Sigmoid colon (tissue), 7 donors: ENCODE results near the gene COL1A1. TPM values are rescaled to one million over a fixed set of nuclear protein-coding genes. Genes with fewer than 3 reads are reported as not detected.

ENCODE experiments used
- DNase-seq: peaks from one replicate; pipeline ENCODE4 v3.0.0-alpha.2; 2019
- H3K27ac ChIP-seq, 4 donors: fragments of 200-600 bp; sonication (generic); one replicate each; pipeline ENCODE4 v1.5.1; 2016 to 2019; ENCODE audit warnings: mild to moderate bottlenecking in 1 of 4
- H3K27me3 ChIP-seq, 3 donors: fragments of 200-600 bp; sonication (generic); one replicate each; pipeline ENCODE4 v1.5.1; 2019; ENCODE audit warnings: mild to moderate bottlenecking in 1 of 3
- H3K36me3 ChIP-seq, 4 donors: fragments of 200-600 bp; sonication (generic); one replicate each; pipeline ENCODE4 v1.5.1; 2016 to 2019
- H3K4me1 ChIP-seq, 4 donors: fragments of 200-600 bp; sonication (generic); one replicate each; pipeline ENCODE4 v1.5.1; 2017 to 2019
- H3K4me3 ChIP-seq, 4 donors: fragments of 200-600 bp; sonication (generic); one replicate each; pipeline ENCODE4 v1.5.1; 2017 to 2019; ENCODE audit warnings: mild to moderate bottlenecking in 2 of 4, moderate library complexity in 1 of 4
- H3K9me3 ChIP-seq, 4 donors: fragments of 200-600 bp in 3 of 4; sonication (generic) in 3 of 4; one replicate each; pipeline versions ENCODE4 v1.5.1 to v1.6.1; 2013 to 2019
- CTCF ChIP-seq, 4 experiments: fragments of 450-650 bp in 3 of 4; fragments of 200-600 bp in 1 of 4; IDR thresholded peaks; one replicate each; pipeline ENCODE4 v1.5.1; 2016 to 2019; ENCODE audit warnings: antibody characterized with exemption in 4 of 4, mild to moderate bottlenecking in 3 of 4, moderate library complexity in 2 of 4
- EP300 ChIP-seq, 4 donors: sonication (generic); formaldehyde crosslinking; IDR thresholded peaks; one replicate each; pipeline ENCODE4 v1.6.1; 2017; ENCODE audit warnings: antibody characterized with exemption in 4 of 4
- POLR2A ChIP-seq, 2 donors: fragments of 450-650 bp; IDR thresholded peaks; one replicate each; pipeline ENCODE4 v1.6.1; 2016; ENCODE audit warnings: antibody characterized with exemption in 2 of 2, mild to moderate bottlenecking in 2 of 2, moderate library complexity in 2 of 2
- POLR2AphosphoS5 ChIP-seq, 4 donors: sonication (generic); formaldehyde crosslinking; IDR thresholded peaks; one replicate each; pipeline ENCODE4 v1.6.1; 2017; ENCODE audit warnings: antibody characterized with exemption in 4 of 4
- WGBS, 2 donors: extraction: QIAGEN DNeasy Blood & Tissue Kit; methylation state at CpG; one replicate each; pipeline ENCODE4 v1.1.7; 2013; 5-methylcytosine and 5-hydroxymethylcytosine counted together
- intact Hi-C: fragments of 100-400 bp; cut with DNase I; formaldehyde crosslinking; loops from one replicate; pipeline ENCODE4 v1.15.1; 2023
- polyA plus RNA-seq, 3 donors: library from polyadenylated mRNA; stranded (reverse); fragments of 200-250 nt; gene quantifications; one replicate each; pipeline ENCODE4 v1.2.3, GENCODE V29; 2013
- total RNA-seq, 4 donors: library from RNA; depleted of rRNA; stranded (reverse); fragments of >200 nt; gene quantifications; one replicate each; pipeline ENCODE4 v1.1.0, GENCODE V29; 2016
- donor health status: healthy with polysubstance abuse.
- donor health status: Bipolar disorder and iron deficiency.
- donor health status: healthy.

COL1A1 gene
- total and polyA plus RNA-seq, 7 donors: 7.8 to 459 (median 49.2) TPM

- TF ChIP-seq EP300 (IDR thresholded peaks at IDR 0.05) (no peak), POLR2A (IDR thresholded peaks at IDR 0.05) (no peak), CTCF (IDR thresholded peaks at IDR 0.05) (no peak), POLR2AphosphoS5 (IDR thresholded peaks at IDR 0.05) (no peak)
- DNase-seq: no peak
Observed at GRCh38 chr17:50173335-50173941, 28.0 kb downstream of the COL1A1 start.

GRCh38 chr17:50172936-50173334 is 28.5 kb downstream of the COL1A1 start:
- DNase-seq: no peak
- H3K9me3 ChIP-seq: no peaks in the 10 kb centered on the region
- H3K27ac ChIP-seq: peak overlapping the region; percentile 66 to 99 (median 84)
- WGBS, 2 donors: 82% methylated on average over 6 of the region's 6 CpGs
- no peak for TF ChIP-seq POLR2A (IDR thresholded peaks at IDR 0.05)
- TF ChIP-seq POLR2AphosphoS5 (IDR thresholded peaks at IDR 0.05): no peak
- no peak for TF ChIP-seq CTCF (IDR thresholded peaks at IDR 0.05)
- no peak for TF ChIP-seq EP300 (IDR thresholded peaks at IDR 0.05)
- intact Hi-C loops: no loop called here
- peaks cover 0 to 19% (median 8%) of the 10 kb centered on the region in 4 donors for H3K36me3 ChIP-seq
- H3K4me3 ChIP-seq: no peak overlapping the region
- H3K4me1 ChIP-seq: peaks cover 0 to 67% (median 62%) of the 10 kb centered on the region in 4 donors
- no peaks in the 10 kb centered on the region for H3K27me3 ChIP-seq

More at GRCh38 chr17:50173335-50173941, 28.0 kb downstream of the COL1A1 start:
- Histone ChIP-seq H3K9me3 (no peaks in the 10 kb centered on the region), H3K4me3 (no peak overlapping the region), H3K36me3 (peaks cover 0 to 19% (median 8%) of the 10 kb centered on the region in 4 donors), H3K4me1 (peaks cover 0 to 67% (median 62%) of the 10 kb centered on the region in 4 donors), H3K27ac (peak overlapping the region; percentile 66 to 99 (median 84)), H3K27me3 (no peaks in the 10 kb centered on the region)
- WGBS, 2 donors: 71 to 79% methylated on average over 10 of the region's 10 CpGs
- intact Hi-C loops: no loop called here

GRCh38 chr17:50172130-50172529 is 29.3 kb downstream of the COL1A1 start:
- H3K27me3 ChIP-seq: no peaks in the 10 kb centered on the region
- intact Hi-C loops: no loop called here
- H3K27ac ChIP-seq: peak overlapping the region in 2 of 4 donors; percentile 75 to 99
- 92 to 94% methylated on average over 11 of the region's 11 CpGs for WGBS, 2 donors
- no peak overlapping the region for H3K4me3 ChIP-seq
- TF ChIP-seq EP300 (IDR thresholded peaks at IDR 0.05): no peak
- no peak for TF ChIP-seq POLR2A (IDR thresholded peaks at IDR 0.05)
- TF ChIP-seq POLR2AphosphoS5 (IDR thresholded peaks at IDR 0.05): no peak
- no peak for TF ChIP-seq CTCF (IDR thresholded peaks at IDR 0.05)
- peaks cover 0 to 67% (median 62%) of the 10 kb centered on the region in 4 donors for H3K4me1 ChIP-seq
- no peaks in the 10 kb centered on the region for H3K9me3 ChIP-seq
- no peak for DNase-seq
- H3K36me3 ChIP-seq: peaks cover 0 to 19% (median 8%) of the 10 kb centered on the region in 4 donors

GRCh38 chr17:50171371-50172071 is 29.9 kb downstream of the COL1A1 start:
- no peaks in the 10 kb centered on the region for H3K27me3 ChIP-seq
- no peak for DNase-seq
- H3K4me1 ChIP-seq: peaks cover 0 to 67% (median 59%) of the 10 kb centered on the region in 4 donors
- intact Hi-C loops: no loop called here
- no peak overlapping the region for H3K27ac ChIP-seq
- WGBS, 2 donors: 93 to 95% methylated on average over 17 of the region's 17 CpGs
- no peak overlapping the region for H3K4me3 ChIP-seq
- H3K36me3 ChIP-seq: peaks cover 0 to 19% (median 8%) of the 10 kb centered on the region in 4 donors
- TF ChIP-seq POLR2A (IDR thresholded peaks at IDR 0.05) (no peak), EP300 (IDR thresholded peaks at IDR 0.05) (no peak), POLR2AphosphoS5 (IDR thresholded peaks at IDR 0.05) (no peak), CTCF (IDR thresholded peaks at IDR 0.05) (no peak)
- H3K9me3 ChIP-seq: no peaks in the 10 kb centered on the region
